Measurements from ENCODE around the gene MRNIP.
"Not testable (repeated sequence)": the region's sequence is repeated elsewhere in the genome, so short reads cannot be mapped to it uniquely, and the experiment has no call there.

The MRNIP gene

DNA sequence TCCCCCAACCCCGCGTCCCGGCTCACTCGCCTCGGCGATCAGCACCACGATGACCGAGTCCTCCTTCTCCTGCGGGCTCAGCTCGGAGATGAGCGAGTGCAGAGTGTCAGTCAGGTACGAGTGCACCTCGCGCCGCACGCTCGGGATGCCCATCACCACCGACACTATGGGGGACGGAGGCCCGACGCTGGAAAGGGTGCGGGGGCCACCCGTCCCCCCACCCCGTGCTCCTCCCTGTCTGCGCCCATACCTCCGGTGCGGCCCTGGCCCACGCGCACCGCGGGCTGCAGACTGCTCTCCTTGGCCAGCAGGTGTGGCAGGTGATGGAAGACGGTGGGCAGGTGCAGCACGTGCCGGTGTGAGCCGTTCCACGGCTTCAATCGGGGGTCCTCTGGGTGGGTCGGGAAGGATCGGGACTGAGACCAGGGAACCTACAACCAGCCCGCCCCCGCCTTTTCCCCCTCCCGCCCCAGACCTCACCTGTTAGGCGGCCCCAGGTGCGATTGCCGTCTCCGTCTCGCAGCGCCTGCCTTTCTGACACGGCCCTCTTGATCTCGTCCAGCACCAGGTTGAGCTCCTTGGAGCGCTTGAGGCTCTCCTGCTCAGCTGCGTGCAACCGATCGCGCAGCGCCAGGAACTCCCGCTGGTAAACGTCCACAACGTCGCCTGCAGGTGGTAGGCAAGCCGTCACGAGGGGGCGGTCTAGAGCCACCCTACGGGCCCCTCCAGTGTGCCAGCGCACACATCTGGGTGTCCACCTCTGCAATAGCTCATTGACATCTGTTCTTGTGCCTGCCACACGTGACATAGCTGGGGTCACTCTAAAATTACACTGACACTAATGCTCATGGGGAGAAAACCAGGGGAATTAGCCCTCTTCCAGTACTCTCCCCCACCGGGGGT is 57.1 kb downstream of the MRNIP start:
- no peak for DNase-seq

DNA sequence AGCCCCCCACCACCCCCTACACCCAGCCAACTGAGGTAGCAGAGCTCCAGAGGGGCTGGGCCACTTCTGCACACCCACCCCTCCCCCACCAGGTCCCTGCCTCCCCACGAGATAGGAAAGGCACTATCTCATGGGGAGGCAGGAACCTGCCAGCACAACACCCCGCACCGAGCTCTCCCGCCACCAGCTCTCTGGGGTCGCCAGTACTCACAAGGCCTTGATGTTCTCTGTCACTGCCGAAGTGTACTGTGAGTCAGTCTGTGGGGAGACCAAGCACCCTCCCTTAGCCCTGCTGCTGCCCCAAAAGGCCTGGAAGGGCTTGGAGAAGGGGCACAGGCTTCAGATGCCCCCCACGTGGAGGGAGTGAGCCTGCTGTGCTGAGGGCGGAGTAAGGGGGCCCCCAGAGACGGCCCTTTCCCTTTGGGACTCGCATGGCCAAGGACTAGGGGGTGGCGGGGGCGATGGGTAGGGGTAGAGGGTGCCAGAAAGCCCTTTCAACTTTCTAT is 57.9 kb downstream of the MRNIP start:
- DNase-seq = no peak

DNA sequence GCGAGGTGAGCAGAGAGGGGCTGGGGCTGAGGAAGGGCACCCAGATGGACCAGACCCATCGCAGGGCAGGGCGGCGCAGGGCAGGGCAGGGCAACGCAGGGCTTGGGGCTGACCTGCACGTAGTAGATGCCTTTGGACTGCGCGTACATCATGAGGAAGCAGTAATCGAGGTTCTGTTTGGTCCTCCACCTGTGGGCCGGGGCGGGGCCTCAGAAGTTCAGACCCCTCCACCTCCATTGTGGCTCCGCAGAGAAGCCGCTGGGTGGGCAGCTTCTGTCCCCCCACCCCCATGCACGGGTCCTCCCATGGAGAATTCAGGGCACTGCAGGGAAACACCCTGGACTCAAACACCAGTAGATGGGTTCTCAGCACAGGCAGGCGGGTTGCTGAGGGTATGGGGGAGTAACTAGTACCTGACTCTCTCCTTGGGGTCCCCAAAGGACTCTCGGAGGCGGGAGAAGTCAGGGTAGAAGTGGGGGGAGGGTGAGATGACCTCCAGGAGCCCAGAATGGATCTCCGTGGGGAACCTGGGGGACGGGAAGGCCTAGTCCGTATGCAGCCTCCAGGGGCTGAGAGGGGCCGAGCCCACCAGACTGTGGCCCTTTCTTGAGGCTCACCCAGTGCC is 58.4 kb downstream of the MRNIP start:
- DNase-seq = no peak

DNA sequence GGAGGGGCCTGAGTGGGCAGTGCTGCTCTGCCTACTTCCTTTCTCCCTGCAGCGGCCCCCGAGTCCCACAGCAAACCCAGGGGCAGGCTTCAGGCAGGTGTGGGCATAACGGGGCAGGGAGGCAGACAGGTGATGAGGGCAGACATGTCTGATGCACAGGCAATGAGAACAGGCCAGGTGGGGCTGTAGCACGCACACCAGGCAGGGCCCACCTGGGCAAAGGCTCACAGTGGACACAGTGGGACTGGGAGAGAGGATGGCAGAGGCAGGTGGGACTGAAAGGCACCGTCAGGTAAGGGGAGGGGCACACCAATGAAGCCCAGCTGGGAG is 59.0 kb downstream of the MRNIP start:
- DNase-seq = no peak

DNA sequence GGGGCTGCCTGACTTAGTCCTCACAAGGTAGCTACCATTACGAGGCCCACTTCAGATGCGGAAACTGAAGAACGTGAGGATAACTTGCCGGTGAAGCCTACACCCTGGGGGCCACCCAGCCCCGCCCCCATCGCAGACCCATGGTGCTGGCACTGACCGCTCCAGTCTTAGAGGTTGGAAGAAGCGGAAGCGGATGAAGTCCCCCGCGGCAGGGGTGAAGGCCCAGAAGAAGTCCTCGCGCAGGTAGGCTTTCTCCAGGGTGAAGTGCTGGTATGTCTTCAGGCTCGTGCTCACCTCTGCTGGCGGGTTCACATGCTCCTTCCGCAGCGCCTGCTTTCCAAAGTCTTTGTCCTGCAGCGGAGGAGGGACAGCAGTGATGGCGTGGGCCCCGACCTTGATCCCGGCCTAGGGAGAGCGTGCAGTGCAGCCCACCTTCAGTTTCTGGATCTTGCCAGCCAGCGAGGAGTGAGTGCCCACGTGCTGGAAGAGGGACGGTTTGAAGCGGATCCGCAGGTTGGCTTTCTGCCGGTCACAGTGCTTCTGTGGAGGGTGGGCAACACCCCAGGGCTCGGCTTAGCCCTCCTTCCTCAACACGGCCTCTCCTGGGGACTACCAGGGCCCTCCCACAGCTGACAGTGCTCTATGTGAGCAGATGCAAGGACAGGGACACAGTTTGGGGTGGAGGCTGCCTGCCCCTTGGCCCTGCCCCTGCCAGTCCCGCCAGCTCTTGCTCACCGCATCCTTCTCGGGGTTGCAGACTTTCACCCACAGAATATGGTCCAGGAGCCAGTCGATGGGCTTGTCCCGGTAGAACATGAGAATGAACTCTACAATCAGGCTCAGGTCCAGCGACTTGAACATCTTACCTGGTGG is 59.6 kb downstream of the MRNIP start:
- DNase-seq = no peak

DNA sequence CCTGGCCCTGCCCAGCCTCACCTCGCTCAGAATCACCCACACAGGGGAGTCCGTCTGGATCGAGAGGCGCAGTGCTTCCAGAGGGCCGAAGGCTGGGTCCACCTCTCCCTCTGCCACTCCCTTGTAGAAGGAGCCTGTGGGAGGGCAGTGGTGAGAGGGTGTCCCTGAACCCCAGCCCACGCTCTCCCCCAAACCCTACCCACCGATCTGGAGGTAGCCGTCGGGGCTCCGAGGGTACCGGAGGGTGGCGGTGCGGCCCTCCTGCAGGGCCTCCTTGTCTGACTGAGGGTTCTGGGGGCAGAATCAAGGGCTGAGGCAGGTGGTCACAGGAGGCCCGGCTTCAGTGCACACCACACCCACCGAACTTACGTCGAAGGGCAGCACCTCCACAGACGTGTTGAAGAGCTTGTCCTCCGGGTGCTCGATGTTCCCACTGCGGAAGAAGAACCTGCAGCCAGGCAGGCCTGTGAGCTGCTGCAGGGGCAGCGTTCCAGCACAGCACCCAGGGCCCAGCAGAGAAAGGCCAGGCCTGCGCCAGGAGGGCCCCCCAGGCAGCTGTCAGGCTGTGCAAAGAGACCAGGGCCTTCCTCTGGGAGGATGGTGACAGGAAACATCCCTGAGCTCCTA is 60.4 kb downstream of the MRNIP start:
- DNase-seq = no peak

DNA sequence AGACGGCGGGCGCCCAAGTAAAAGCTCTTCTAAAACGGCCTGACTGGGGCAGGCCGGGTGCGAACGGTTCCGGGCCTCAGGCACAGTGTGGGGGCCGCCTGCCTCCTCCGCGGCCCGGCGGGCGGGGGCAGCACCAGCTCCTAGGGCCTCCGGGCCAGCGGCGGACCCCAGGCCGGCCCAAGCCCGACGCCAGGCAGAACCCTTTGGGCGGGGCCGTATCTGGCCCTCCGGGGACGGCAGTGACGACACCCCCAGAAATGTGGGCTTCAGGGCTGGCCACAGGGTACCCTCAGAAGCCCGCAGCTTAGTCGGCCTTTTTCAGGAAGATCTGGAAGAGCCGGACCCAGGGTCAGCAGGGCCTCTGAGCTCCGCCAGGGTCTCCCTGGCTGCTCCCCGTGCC is 60.9 kb downstream of the MRNIP start:
- no peak for DNase-seq

DNA sequence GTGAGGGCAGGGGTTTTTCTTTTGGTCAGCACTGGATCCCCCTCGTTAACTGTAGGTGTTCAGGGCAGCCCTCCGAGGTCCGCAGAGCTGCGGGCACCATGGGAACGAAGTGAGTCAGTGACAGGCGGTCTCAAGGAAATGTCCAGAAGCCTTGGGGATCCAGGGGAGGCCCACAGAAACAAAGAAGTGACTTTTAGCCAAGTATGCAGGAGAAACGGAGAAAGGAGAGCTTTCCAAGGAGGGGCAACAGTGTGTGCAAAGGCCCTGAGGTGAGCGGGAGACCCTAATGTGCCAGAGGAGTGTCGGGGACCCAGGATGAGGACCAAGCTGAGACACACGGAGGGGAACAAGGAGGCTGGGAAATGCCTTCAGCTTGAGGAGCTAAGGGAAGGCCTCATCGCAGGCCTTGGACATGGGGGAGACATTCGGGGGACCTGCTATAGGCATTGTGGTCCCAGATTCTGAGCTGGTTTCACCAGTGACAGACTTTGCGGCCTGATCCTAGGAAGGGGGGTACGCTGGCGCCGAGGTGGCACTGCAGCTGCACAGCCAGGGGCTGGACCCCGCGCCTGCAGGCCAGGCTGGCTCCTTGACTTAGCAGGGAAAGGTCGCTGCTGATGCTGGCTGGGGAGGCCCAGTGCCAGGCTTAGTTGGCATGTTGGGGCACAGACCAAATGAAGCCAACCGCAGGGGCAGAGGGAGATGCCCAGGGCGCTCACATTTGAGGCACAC is 61.6 kb downstream of the MRNIP start:
- DNase-seq = no peak

DNA sequence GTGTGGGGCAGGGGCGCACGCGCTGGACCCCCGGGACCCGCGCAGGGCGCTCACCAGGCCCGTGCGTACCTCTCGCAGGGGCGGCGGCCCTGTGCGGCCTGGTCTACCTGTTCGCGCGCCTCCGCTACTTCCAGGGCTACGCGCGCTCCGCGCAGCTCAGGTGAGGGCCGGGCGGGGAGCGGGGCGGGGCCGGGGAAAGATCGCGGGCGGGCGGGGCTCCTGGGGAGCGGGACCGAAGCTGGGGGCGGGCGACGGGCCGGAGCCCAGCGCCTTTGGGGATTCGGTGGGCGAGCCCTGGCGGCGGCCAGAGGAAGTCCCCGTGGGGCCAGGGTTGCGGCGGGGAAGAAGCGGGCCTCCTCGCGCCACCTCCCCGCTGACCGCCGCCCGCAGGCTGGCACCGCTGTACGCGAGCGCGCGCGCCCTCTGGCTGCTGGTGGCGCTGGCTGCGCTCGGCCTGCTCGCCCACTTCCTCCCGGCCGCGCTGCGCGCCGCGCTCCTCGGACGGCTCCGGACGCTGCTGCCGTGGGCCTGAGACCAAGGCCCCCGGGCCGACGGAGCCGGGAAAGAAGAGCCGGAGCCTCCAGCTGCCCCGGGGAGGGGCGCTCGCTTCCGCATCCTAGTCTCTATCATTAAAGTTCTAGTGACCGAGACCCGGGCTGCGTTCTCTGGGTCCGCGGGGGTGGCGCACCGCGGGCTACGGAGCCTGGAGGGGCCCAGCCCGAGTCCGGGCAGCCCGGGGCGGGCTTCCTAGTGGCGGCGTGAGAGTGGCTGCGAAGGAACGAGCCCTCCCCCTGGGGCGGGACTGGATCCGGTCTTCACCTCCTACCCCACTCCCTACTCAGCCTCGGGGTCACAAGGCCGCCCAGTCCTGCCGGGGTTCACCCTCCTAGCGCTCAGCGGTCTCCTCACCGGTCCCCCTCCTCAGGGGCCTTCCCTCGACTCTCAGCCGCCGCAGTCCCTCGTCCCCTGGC is 62.5 kb downstream of the MRNIP start:
- DNase-seq = peak; percentile 23

DNA sequence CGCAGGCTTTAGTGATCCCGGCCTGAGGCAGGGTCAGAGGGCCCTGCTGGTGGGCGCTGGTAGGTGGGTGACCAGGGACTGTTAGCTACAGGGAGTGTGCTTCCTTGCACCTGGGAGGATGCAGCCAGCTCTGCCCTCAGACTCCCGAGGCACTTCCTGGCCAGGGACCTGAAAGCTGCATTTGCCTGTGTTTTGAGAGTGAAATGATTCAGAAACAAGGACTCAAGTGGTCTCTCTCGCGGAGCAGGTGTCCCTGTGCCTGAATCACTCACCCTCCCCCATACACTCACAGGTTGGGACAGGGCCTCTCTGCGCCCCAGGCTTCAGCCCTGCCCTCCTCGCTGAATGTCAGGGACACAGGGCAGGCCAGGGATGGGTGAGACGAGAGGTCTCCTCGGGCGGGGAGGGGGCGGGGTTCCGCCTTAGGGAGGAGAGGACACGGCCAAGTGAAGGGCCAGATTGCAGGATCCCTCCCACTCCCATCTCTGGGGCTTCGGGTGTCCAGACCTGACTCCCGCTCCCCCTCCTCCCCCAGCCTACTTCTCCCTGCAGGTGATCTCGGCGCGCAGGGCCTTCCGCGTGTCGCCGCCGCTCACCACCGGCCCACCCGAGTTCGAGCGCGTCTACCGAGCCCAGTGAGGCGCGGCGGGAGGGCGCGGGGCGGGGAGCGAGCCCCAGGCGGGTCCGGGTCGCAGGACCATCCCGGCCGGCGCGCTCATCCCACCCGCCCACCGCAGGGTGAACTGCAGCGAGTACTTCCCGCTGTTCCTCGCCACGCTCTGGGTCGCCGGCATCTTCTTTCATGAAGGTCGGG is 63.4 kb downstream of the MRNIP start:
- DNase-seq = peak; percentile 57

DNA sequence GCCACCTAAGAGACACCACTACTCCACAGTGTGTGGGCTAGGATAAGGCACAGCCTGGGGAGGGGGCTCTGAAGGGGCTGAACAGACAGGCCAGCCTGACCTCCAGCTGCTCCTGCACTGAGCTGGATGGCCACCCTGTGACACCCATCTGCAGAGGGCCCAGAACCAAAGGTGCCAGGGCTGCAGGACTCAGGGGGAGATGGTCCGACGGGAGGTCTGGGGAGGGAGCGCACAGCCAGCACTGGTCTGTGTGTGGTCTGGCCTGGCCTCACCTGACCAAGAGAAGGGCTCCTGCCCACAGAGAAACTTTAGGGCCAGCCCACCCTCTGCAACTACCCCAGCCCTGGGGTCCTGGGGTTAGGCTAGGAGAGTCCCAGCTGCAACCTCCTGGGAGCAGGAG is 64.0 kb downstream of the MRNIP start:
- no peak for DNase-seq

DNA sequence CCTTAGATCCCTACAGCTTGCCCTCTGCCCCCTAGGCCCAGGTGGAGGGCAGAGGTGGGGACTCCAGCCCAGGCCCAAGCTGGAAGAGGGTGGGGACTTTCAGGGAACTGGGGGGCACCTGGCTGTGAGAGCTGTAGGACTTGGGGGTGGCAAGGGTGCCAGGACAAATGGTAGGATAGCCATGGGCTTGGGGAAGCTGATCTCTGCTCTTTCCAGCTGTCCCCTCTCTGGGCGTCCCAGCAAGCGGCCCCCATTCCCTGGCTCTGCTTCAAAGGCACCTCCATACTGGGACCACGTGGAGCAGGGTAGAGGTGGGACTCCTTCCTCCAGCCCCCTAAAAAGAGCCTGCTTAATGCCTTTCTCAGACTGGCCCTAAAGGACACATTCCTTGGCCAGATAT is 64.4 kb downstream of the MRNIP start:
- DNase-seq = no peak

DNA sequence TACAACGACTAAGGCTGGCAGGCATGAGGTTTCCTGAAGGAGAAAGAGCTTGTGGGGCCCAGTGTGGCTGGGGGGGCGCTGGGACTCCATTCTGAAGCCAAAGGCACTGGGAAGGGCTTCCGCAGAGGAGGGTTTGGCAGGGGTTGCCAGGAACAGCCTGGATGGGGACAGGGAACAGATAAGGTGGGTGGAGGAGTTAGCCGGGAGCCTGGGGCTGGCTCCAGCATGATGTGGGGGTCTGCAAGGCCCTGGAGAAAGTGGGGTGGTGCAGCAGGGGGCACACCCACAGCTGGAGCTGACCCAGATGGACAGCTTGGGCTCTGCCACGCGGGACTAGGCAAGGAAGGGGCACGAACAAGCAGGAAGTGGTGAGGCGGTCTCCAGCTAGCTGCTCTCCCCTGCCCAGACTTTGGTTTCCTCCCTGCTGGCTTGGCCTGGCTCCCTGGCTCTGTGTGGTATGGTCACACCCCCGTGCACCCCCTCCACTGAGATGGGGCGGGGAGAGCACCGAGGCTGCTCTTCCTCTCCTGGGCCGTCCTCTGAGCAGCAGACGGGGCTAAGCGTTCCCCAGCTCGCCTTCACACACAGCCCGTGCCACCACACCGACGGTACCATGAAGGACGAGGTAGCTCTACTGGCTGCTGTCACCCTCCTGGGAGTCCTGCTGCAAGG is 65.0 kb downstream of the MRNIP start, which contains the start of gene LTC4S:
Gene LTC4S, plus strand, starts transcription at position 519 of the 672 bp plus-strand sequence. Its CDS starts 95 bp downstream, at position 614.
- DNase-seq = no peak

DNA sequence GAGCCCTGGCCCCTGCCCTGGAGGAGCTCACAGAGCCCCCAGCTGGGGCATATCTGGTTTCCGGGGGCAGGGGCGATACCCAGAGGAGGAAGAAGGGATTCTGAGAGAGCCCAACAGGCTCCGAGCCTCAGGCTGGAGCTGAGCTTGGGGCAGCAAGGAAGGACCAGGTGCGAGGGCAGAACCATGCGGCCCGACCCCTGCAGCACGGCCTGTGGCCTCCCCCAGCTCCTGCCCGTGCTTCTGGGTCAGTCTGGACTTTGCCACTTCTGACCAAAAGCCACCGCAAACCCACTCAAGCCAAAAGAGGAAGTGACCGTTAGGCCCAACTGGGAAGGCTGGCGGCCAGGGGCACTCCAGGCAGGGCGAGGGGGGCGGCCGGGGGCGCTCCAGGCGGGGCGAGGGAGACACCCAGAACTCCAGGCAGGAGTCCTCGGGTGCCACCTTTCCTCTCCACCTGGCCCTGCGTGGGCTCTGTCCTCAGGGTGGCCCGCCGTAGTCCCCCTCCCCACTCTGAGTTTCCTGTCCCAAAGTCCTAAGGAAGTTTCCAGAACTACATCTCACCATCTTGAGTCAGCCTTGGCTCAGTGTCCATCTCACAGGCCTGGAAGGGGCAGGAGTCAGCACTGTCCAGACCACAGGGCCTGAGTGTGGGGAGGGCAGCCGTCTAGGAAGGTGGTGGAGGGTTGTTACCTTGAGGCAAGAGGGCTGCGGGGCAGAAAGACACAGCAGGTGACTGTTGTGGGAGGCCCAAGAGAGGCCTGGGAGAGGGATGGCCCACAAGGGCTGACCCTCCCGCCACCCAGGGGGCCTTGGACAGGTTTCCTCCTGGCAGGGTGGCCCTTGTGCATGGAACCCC is 65.8 kb downstream of the MRNIP start:
- no peak for DNase-seq

DNA sequence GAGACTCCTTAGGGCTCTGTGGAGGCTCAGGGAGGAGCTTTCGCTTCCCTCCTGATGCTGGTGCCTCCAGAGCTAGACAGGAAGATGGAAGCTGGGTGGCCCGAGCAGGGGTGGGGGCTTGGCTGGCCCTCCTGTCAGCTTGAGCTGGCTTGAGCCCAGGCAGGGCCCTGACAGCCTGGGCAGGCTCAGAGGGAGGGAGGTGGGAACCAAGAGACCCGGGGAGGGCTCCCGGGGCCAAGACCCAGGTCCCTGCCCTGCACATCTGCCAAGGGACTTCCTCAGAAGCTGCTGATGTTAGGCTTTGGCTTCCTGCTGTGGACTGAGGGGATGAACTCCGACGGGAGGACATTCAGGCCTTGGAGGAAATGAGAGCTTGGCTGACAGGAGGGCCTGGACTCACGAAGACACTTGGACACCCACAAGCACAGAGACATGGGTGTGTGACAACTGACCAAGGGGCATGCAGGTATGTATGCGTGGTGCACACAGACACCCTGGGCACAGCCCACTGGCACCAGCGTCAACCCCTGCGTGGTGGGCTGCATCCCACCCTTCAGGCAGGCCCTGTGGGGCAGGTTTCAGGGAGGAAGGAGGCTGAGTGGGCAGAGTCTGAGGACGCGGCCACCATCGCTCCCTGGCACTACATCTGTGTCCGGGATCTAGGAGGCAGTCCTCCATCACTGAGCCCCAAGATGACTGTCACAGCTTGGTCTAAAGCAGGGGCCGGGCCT is 66.6 kb downstream of the MRNIP start:
- no peak for DNase-seq

DNA sequence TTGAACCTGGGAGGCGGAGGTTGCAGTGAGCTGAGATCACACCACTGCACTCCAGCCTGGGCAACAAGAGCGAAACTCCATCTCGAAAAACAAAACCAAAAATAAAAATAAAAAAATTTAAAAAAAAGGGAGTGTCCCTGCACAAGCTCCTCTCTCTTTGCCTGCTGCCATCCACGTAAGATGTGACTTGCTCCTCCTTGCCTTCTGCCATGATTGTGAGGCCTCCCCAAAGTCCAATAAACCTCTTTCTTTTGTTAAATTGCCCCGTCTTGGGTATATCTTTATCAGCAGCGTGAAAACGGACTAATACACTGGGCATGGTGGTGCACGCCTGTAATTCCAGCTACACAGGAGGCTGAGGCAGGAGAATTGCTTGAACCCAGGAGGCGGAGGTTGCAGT is 69.3 kb downstream of the MRNIP start:
- DNase-seq = not testable (repeated sequence)

DNA sequence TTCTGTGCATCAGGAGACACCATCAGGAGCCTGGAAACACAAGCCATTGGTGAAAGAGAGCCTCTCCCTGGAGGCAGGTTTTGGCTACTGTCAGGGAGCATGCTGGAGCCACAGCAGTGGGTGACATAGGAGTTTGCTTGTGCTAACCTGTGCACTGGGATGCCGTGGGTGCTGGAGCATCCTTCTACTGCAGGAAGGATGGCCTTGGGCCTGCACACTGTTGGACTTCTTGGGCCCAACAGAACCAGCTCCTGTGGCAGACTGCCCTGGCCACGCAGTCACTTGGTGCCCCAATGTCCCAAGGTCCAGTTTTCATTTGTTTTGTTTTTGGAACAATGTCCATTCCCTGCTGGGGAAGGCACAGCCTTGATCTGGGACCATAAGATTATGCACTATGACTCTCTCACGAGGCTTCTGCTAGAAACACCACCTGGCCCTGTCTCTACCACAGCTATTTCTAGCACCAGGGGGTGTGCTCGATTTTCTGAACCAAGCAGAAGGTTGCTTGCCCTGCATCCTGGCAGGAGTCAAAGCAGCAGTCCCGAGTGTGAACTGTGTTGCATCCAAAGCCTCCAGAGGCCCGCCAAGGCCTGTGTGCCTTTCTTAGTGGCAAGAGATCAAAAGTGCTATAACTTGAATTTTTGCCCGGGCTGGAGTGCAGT is 70.3 kb downstream of the MRNIP start:
- no peak for DNase-seq
